Activated naive CD4-positive, alpha-beta T cell treated with anti-CD3 and anti-CD28 coated beads for 36 hours (primary cell): ENCODE results near the gene GPR65. TPM values are rescaled to one million over a fixed set of nuclear protein-coding genes. Genes with fewer than 3 reads are reported as not detected.

Experiments
- CTCF ChIA-PET: fragments of 350-600 bp; sonication (Branson Sonifier 250); formaldehyde crosslinking; loops from one replicate; lab custom pipeline; 2021; ENCODE audit warnings: antibody characterized with exemption; lab: Charles Lee
- DNase-seq: peaks from one replicate; pipeline ENCODE4 v3.0.0-alpha.2; 2020
- H3K27ac Mint-ChIP-seq: one replicate; pipeline ENCODE4 v1.8.0; 2021; ENCODE audit warnings: mild to moderate bottlenecking, mixed read lengths
- H3K27me3 Mint-ChIP-seq: one replicate; pipeline ENCODE4 v1.8.0; 2021; ENCODE audit warnings: low read depth, mixed read lengths
- H3K36me3 Mint-ChIP-seq: one replicate; pipeline ENCODE4 v1.8.0; 2021; ENCODE audit warnings: low read depth, mixed read lengths
- H3K4me1 Mint-ChIP-seq: one replicate; pipeline ENCODE4 v1.8.0; 2021; ENCODE audit warnings: low read depth, mixed read lengths
- H3K4me3 Mint-ChIP-seq: one replicate; pipeline ENCODE4 v1.8.0; 2021; ENCODE audit warnings: mild to moderate bottlenecking, moderate library complexity, mixed read lengths
- H3K9me3 Mint-ChIP-seq: one replicate; pipeline ENCODE4 v1.8.0; 2021; ENCODE audit warnings: mixed read lengths
- intact Hi-C: fragments of 100-400 bp; cut with micrococcal nuclease; formaldehyde crosslinking; loops from one replicate; pipeline ENCODE4 v1.15.1; 2023
- total RNA-seq, 2 experiments: library from RNA; stranded (reverse); gene quantifications; one replicate each; pipeline ENCODE4 v1.2.3, GENCODE V29; 2021

The GPR65 gene
- total RNA-seq, 2 experiments from 2014 or later = 10.4 to 11.1 TPM

DNA sequence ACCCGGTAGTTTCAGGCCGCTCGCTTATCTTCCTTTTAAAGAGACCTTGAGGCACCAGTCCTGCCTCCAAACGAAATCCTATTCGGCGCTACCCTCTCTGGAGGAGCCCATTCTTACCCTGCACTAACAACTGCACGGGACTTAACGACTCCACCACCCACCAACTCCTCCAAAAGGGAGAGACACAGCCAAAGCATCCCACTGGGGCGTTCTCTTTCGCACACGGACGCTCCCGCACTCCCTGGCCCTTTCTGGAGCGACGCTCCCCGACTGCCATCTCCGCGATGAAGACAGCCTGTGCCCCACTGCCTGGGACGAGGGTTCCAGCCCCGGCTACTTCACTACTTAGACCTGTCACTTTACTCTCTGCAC is 12.6 kb upstream of the GPR65 start:
- intact Hi-C loops = loop anchor here (5.0 to 10.0 kb wide), 4 partner anchors 45 to 832 kb away; partner anchors contain the start of genes SPATA7, TTC8 and ZC3H14
- Mint-ChIP-seq H3K36me3 (no peaks in the 10 kb centered on the region), H3K27me3 (no peaks in the 10 kb centered on the region), H3K9me3 (no peaks in the 10 kb centered on the region), H3K4me3 (peak overlapping the region; percentile 81), H3K27ac (peak overlapping the region; percentile 64), H3K4me1 (peaks cover 45% of the 10 kb centered on the region)
- CTCF ChIA-PET = interaction anchor here (1.0 to 1.6 kb wide), 3 partner anchors 10 to 197 kb away, joined by 3 to 4 read pairs (median 3); no protein-coding TSS in a partner anchor
- DNase-seq = no peak

DNA sequence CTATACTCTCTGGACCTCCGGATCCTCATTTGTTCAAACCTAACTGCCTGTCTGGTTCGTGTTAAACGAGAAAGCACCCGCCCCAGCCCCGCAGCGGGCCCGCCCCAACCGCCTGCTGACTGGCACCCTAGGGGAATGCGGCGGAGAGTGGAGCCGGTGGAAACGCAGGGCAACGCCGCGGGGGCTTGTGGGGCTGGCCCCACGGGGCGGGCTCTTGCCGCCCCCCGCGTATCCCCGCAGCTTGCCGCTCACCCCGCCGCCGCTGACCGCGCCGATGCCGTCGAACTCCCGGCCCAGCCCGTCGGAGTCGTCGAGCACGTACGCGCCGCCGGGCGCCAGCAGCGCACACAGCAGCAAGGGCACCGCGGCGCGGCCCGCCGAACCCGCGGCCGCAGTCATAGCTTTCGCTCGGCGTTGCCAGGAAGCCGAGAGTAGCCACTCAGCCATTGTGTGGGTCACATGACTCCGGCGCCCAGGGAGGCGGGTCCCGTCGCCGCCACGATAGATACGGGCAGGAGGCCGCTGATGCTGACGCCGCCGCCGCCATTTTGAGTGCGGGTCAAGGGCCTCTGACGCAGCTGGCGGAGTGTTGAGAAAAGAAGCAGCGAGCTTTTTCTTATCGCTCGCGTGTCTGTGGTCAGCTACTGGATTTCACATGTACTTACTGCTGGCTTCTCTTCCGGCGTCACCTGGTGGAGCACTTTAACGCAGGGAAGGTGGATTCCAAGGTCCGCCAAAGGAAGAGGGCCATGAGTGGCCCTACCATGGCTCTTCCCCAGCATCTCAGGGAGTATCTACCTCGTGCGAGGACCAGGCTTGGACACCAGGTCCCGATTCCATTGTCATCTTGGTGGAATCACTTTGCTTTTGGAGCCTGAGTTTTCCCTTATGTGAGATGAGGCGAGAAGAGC is 12.0 kb upstream of the GPR65 start, which contains the start of gene GALC:
TSS of gene GALC (minus strand) at position 465 of the 911 bp plus-strand sequence. CDS start at position 447, 18 bp downstream.
- Mint-ChIP-seq H3K4me3 (peak within 1 kb of the TSS; percentile 81), H3K36me3 (no peaks in the 10 kb centered on the region), H3K27me3 (no peaks in the 10 kb centered on the region), H3K27ac (peak within 1 kb of the TSS; percentile 96), H3K4me1 (peaks cover 45% of the 10 kb centered on the region), H3K9me3 (no peaks in the 10 kb centered on the region)
- DNase-seq = peak; percentile 96
- CTCF ChIA-PET = interaction anchor here (1.0 to 3.2 kb wide), 4 partner anchors 9 to 196 kb away, joined by 3 to 22 read pairs (median 4); partner anchors contain the start of gene GPR65
- intact Hi-C loops = loop anchor here (1.0 to 10.0 kb wide), 6 partner anchors 13 to 832 kb away; partner anchors contain the start of genes SPATA7, TTC8 and ZC3H14

DNA sequence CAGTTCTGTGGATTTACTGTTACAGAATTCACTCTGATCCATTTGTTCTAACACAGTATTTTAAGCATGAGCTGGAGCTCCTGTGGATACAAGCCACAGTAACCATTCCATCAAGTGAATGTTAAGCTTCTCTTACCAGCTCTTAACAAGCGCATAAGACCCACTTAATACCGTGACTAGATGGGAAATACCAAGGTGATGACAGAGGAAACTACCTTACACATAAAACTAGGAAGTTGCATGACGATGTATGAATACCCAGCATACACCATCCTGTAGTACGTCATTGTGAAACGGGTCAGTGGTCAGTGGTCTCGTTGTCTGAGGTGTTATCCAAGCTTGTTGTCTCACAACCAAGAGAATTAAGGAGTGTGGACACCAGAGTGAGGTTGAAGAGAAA is 10.0 kb upstream of the GPR65 start:
- peak; percentile 54 for DNase-seq
- Mint-ChIP-seq H3K36me3 (no peaks in the 10 kb centered on the region), H3K27me3 (no peaks in the 10 kb centered on the region), H3K27ac (peak overlapping the region; percentile 96), H3K4me3 (peak overlapping the region; percentile 5), H3K9me3 (no peaks in the 10 kb centered on the region), H3K4me1 (peaks cover 55% of the 10 kb centered on the region)
- CTCF ChIA-PET = interaction anchor here (0.6 to 3.2 kb wide), 5 partner anchors 11 to 192 kb away, joined by 3 to 22 read pairs (median 3); partner anchors contain the start of gene GPR65
- intact Hi-C loops = loop anchor here (5.0 to 10.0 kb wide), 4 partner anchors 48 to 830 kb away; partner anchors contain the start of genes SPATA7, TTC8 and ZC3H14

DNA sequence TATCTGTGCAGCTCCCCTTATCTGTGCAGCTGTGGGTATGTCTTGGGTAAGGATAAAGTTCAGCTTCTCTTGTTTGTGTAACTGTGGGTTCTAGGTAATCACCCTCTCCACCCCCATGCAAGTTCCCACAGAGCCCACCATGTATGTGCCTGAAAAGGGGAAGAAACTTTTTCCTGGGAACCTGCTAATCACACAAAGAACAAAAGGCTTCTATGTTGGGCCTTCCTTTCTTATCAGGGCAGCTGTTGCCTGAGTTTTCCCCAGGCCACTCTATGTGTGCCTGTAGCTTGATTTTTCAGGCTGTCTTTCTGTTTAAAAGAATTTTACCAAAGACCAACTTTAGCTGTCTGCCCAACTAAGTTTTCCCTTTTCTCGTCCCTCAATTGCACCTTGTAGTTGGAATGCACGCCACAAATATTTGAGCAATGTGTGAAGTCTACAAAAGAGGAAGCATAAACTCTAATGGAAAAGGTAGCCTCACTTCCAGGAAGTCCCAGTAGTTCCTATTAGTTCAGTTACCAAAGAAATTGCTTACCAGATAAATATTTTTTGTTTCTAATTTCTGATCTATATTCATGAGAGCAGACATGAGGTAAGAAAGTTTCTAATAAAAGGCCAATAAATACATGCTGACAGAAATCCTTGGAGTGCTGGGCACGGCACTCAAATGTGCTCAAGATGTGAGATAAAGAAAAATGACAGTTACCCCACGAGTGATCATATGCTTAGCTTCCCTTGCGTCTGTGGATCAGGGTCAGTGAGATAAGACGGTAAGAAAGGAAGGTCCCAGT is 9.2 kb upstream of the GPR65 start:
- no peak for DNase-seq
- H3K4me1 Mint-ChIP-seq = peaks cover 55% of the 10 kb centered on the region
- H3K27me3 Mint-ChIP-seq = no peaks in the 10 kb centered on the region
- intact Hi-C loops = loop anchor here (10.0 kb wide), 2 partner anchors 389 to 829 kb away; partner anchors contain the start of genes SPATA7 and TTC8
- H3K36me3 Mint-ChIP-seq = no peaks in the 10 kb centered on the region
- H3K4me3 Mint-ChIP-seq = no peak overlapping the region
- CTCF ChIA-PET = interaction anchor here (0.6 to 3.2 kb wide), 5 partner anchors 10 to 193 kb away, joined by 3 to 22 read pairs (median 3); partner anchors contain the start of gene GPR65
- H3K27ac Mint-ChIP-seq = peak overlapping the region; percentile 42
- H3K9me3 Mint-ChIP-seq = no peaks in the 10 kb centered on the region

DNA sequence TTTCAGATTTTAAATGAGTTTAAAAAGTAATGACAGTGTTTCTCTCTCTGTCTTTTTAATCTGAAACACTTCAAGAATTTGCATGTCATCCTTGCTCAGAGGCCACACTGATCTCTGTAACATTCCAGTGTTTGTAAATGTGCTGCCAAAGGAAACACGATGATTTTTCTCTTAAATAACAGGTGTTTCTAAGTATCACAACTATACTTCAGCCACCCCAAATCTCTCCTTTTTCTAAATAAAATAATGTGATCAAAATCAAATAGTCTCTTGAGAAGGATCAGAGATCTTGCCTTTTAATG is 8.7 kb upstream of the GPR65 start:
- Mint-ChIP-seq H3K27ac (peak overlapping the region; percentile 30), H3K9me3 (no peaks in the 10 kb centered on the region), H3K4me1 (peaks cover 60% of the 10 kb centered on the region)

DNA sequence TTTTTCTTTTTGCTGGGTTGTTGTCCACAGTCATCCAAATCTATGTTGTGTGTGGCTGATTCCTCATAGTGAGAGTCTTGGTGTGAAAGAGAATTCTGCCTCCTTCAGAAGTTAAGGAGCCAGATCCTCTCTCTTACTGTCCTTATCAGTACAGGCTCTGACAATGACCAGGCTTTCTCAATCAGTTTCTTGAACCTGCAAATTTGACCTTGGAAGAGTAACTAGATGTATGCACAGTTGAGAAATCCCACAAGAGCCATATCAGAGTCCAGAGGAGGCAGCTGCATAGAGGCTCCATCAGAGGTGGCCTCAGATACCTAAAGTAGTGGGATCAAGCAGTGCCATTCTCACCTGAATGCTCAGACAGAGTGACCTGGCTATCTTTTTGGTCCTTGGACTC is 6.5 kb upstream of the GPR65 start:
- DNase-seq = no peak
- no peak overlapping the region for H3K27ac Mint-ChIP-seq
- H3K27me3 Mint-ChIP-seq = no peaks in the 10 kb centered on the region
- H3K9me3 Mint-ChIP-seq = no peaks in the 10 kb centered on the region
- no peaks in the 10 kb centered on the region for H3K36me3 Mint-ChIP-seq
- intact Hi-C loops = loop anchor here (10.0 kb wide), 2 partner anchors 386 to 826 kb away; partner anchors contain the start of genes SPATA7 and TTC8
- CTCF ChIA-PET = no interaction called here
- no peak overlapping the region for H3K4me3 Mint-ChIP-seq
- H3K4me1 Mint-ChIP-seq = peaks cover 64% of the 10 kb centered on the region

More for the DNA sequence above, 8.7 kb upstream of the GPR65 start:
- intact Hi-C loops = loop anchor here (10.0 kb wide), 2 partner anchors 389 to 829 kb away; partner anchors contain the start of genes SPATA7 and TTC8
- H3K4me3 Mint-ChIP-seq = no peak overlapping the region
- no peaks in the 10 kb centered on the region for H3K36me3 Mint-ChIP-seq
- CTCF ChIA-PET = no interaction called here
- H3K27me3 Mint-ChIP-seq = no peaks in the 10 kb centered on the region
- no peak for DNase-seq

DNA sequence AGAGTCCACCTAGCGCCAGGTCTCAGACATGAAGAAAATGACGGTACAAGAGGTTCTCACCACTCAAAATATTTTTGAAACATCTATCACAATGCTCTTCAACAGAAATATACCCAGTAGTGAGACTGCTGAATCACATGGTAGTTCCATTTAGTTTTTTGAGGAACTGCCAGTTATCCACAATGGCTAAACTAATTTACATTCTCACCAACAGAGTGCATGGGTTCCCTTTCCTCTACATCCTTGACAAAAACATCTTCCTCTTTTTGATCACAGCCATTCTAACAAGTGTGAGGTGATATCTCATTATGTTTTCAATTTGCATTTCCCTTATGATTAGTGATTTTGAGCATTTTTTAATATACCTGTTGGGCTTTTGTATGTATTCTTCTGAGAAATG is 5.7 kb upstream of the GPR65 start:
- CTCF ChIA-PET = no interaction called here
- Mint-ChIP-seq H3K4me3 (no peak overlapping the region), H3K4me1 (peaks cover 61% of the 10 kb centered on the region), H3K27ac (no peak overlapping the region), H3K27me3 (no peaks in the 10 kb centered on the region), H3K36me3 (no peaks in the 10 kb centered on the region), H3K9me3 (no peaks in the 10 kb centered on the region)
- intact Hi-C loops = loop anchor here (10.0 kb wide), 2 partner anchors 386 to 826 kb away; partner anchors contain the start of genes SPATA7 and TTC8
- DNase-seq = no peak

DNA sequence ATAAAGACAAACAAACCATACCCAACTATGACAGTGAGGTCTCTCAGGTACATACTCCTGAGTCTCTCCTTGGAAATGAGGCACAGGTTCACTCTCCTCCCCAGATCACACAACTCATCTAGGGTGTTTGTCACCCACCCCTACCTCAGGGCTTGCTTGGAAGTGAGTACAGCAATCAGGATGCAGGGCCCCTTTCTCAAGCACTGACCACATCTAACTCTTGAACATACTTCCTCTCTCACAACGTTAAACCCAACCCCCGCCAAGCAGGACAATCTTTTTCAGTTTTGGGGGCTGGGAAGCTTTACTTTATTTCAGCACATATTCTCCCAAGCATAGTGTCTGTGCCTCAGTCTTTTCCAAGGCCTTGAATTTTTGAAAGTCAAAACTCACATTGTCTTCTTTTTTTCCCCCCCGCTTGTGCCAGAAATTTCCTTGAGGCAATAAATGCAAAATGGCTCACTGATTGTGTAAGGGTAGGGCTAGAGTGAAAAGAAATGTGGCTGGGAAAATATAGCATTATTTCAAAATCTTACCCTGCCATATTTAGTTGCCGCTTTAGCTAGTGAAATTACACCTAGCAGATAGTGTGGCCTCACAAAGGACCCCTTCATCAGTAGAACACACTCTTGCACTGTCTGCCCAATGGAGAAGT is 2.4 kb upstream of the GPR65 start:
- no peak overlapping the region for H3K4me3 Mint-ChIP-seq
- H3K27ac Mint-ChIP-seq = peak overlapping the region; percentile 44
- H3K27me3 Mint-ChIP-seq = no peaks in the 10 kb centered on the region
- no peaks in the 10 kb centered on the region for H3K9me3 Mint-ChIP-seq
- intact Hi-C loops = no loop called here
- CTCF ChIA-PET = interaction anchor here (0.5 to 1.3 kb wide), 2 partner anchors 10 to 1936 kb away, joined by 3 read pairs; partner anchors contain the start of gene GALC
- peaks cover 48% of the 10 kb centered on the region for H3K4me1 Mint-ChIP-seq
- peak; percentile 57 for DNase-seq
- peaks cover 5% of the 10 kb centered on the region for H3K36me3 Mint-ChIP-seq

DNA sequence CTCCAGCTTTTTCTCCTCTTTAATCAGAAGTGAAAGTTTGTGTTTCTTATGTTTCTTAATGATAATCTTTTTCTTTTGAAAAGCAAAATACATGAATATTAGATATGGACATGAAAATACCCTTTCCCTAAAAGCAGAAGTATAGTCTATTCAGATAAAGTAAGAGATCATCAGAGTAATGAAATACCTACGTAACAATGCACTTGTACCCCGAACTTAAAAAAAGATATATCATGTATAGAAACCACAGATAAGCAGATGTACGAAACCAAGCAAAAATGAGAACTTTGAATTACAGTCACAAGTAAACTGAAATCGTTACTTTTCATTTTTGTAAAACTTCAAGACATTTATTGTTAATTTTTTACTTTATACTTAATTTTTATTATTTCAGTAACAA is 1.5 kb upstream of the GPR65 start:
- H3K27ac Mint-ChIP-seq = no peak overlapping the region
- H3K36me3 Mint-ChIP-seq = peaks cover 10% of the 10 kb centered on the region
- H3K4me3 Mint-ChIP-seq = peak overlapping the region; percentile 19
- CTCF ChIA-PET = interaction anchor here (0.6 to 3.8 kb wide), 2 partner anchors 9 to 35 kb away, joined by 3 to 22 read pairs; partner anchors contain the start of gene GALC
- peaks cover 54% of the 10 kb centered on the region for H3K4me1 Mint-ChIP-seq
- no peaks in the 10 kb centered on the region for H3K9me3 Mint-ChIP-seq
- no peak for DNase-seq
- no peaks in the 10 kb centered on the region for H3K27me3 Mint-ChIP-seq
- intact Hi-C loops = no loop called here

DNA sequence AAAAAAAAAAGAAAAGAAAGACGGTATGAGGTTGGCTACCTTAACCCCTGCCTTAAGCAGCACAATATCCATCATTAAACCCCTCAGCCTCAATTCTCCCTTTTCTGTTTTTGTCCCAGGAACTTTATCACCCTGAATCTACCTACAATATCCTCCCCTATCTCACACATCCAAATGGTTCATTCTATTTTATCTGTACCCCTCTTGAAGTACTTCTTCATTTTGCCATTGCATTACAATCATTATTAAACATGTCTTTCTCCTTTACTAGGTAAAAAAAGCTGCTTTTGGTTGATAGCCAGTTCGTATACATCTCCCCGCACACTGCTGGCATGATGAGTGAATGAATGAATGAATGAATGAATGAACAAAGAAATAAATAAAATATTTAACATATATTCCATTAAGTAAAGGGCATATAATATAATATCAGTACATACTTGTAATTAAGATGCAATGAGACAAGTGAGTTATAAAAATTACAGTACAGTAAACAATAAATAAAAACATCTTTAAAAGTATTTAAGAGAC is 364 bp upstream of the GPR65 start:
- Mint-ChIP-seq H3K4me1 (peaks cover 54% of the 10 kb centered on the region), H3K4me3 (peak overlapping the region; percentile 74), H3K27me3 (no peaks in the 10 kb centered on the region), H3K36me3 (peaks cover 19% of the 10 kb centered on the region), H3K9me3 (no peaks in the 10 kb centered on the region), H3K27ac (peak overlapping the region; percentile 95)
- intact Hi-C loops = loop anchor here (2.0 to 5.0 kb wide), 4 partner anchors 52 to 1952 kb away; partner anchors contain the start of genes EML5 and ZC3H14
- CTCF ChIA-PET = interaction anchor here (0.6 to 3.8 kb wide), 5 partner anchors 10 to 87 kb away, joined by 3 to 22 read pairs (median 3); partner anchors contain the start of gene GALC
- DNase-seq = no peak
